Middle frontal gyrus (tissue), 1 donor: ENCODE measurements around the gene GPR32.
"Not testable (repeated sequence)": the region's sequence is repeated elsewhere in the genome, so short reads cannot be mapped to it uniquely, and the experiment has no call there.

ENCODE experiments used
- DNase-seq: peaks from one replicate; pipeline ENCODE4 v3.0.0-alpha.2; 2015; ENCODE audit warnings: low spot score; ENCODE audit errors: extremely low spot score

Gene GPR32

DNA sequence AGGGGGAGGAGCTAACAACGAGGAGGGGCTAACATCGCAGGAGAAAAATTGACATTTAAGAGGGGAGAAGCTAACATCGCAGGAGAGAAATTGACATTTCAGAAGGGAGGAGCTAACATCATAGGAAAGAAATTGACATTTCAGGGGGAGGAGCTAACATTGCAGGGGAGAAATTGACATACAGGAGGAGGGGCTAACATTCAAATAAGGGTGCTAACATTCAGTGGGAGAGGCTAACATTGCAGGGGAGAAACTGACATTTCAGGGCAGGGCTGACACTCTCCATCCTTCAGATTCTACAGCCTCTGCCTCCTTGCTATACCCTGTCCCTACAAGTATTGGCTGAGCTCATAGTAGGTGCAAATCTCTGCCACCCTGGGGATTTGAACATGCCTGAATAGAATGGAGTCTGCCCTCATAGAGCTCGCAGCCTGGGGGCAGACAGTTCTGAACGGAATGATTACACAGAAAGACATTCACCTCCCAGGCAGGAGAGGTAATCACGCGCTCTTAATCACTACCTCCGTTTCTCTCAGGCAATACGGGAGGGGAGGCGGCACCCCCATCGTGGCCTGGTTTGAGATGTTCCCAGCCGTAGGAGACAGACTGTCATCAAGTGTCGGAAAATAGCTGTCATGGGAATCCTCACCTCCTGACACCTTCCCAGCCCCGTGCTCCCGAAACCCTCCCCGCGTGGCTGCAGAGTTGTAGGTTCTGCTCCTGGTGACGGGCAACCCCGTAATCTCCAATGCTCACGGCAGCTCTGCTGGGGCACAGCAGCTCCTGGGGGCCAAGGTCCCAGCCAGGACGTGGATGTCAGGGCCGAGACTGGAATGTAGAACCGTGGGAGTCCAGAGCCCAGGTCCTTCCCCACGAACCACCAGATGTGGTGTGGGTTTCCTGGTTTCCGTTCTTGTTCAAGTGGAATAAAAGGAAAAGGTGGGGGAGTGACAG, 9.5 kb downstream of the GPR32 start:
- DNase-seq: no peak

DNA sequence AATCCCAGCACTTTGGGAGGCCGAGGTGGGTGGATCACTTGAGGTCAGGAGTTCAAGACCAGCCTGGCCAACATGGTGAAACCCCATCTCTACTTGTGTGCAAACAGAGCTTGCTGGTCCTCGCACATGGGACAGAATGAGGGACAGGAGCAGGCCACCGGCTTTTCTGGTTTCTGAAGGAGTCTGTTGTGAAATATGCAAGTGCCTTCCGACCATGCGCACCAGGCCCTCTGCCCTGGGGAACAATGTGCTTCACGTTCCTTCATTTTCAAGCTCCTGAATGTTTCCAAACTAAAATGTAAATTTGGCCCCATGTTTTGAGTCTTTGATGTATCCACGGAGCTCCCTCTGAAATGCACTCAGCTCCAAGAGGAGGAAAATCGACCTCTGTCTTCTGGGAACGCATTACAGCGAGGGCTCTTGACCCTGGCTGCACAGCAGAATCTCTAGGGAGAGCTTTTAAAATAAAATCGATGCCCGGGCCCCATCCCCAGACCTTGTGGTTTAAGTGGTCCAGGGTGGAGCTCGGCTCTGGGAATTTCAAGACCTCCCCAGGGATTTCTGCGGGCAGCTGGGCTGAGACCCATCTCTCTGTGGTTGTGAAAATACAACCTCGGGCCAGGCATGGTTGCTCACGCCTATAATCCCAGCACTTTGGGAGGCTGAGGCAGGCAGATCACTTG, 10.6 kb downstream of the GPR32 start:
- DNase-seq: no peak

DNA sequence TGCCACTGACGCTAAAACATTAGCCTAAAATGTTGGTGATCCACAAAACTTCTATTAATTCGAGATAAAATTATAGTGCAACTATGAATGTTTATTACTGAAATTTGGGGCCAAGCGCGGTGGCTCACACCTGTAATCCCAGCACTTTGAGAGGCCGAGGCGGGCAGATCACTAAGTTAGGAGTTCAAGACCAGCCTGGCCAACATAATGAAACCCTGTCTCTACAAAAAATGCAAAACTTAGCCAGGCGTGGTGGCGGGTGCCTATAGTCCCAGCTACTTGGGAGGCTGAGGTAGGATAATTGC, 13.5 kb downstream of the GPR32 start:
- DNase-seq: not testable (repeated sequence)

DNA sequence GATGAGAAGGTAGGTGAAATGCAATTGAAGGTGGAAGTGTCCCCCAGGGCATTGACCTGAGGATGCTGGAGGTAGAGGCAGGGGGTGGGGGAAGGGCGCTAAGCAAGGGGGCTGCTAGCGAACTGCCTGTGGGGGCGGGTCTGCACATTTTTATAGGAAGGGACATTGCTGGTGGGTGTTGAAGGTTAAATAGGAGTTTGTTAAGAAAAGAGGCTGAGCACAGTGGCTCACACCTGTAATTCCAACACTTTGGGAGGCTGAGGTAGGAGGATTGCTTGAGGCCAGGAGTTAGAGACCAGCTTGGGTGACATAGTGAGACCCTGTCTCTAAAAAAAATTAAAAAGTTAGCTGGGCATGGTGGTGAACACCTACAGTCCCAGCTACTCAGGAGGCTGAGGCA, 14.4 kb downstream of the GPR32 start:
- no peak for DNase-seq

GRCh38 chr19:50785329-50785728, 15.1 kb downstream of the GPR32 start:
- no peak for DNase-seq

DNA sequence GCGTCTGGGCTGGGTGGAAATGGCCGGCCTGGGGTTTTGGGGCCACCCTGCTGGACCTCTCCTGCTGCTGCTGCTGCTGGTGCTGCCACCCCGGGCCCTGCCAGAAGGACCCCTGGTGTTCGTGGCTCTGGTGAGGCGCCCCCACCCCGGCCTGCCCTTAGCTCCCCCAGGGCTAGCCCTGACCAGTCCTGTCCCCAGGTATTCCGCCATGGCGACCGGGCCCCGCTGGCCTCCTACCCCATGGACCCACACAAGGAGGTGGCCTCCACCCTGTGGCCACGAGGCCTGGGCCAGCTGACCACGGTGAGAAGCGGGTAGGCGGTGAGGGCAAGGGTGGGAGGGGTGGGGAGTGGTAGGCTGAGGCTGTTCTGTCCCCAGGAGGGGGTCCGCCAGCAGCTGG, 20.1 kb downstream of the GPR32 start, which contains the start of gene ACP4:
ACP4 (plus strand) TSS at position 20 of the 400 bp plus-strand sequence; CDS start at position 20, 0 bp downstream.
- DNase-seq: no peak

DNA sequence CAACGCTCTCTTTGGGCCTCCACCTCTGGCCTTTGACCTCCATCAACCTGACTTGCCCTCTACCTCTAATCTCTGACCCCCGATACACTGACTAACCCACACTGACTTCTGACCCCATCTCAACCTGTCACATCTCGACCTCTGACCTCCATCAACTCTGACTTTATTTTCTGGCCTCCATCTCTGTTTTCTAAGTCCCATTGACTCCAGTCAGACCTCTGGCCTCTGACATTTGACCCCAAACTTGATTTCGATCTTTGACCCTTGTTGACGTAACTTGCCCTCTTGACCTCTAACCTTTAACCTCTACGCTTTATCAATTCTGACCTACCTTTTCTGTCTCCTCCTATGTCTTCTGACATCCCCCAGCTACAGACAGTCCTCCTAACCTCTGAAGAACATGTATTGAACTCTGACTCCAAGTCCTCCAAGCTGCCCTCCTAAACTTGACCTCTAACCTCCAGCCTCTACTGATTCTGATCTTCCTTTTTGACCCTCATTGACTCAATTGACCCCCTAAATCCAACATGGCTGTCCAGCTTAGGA, 20.7 kb downstream of the GPR32 start:
- DNase-seq: no peak

- DNase-seq: no peak
Measured at GRCh38 chr19:50791594-50792271, 21.5 kb downstream of the GPR32 start.

DNA sequence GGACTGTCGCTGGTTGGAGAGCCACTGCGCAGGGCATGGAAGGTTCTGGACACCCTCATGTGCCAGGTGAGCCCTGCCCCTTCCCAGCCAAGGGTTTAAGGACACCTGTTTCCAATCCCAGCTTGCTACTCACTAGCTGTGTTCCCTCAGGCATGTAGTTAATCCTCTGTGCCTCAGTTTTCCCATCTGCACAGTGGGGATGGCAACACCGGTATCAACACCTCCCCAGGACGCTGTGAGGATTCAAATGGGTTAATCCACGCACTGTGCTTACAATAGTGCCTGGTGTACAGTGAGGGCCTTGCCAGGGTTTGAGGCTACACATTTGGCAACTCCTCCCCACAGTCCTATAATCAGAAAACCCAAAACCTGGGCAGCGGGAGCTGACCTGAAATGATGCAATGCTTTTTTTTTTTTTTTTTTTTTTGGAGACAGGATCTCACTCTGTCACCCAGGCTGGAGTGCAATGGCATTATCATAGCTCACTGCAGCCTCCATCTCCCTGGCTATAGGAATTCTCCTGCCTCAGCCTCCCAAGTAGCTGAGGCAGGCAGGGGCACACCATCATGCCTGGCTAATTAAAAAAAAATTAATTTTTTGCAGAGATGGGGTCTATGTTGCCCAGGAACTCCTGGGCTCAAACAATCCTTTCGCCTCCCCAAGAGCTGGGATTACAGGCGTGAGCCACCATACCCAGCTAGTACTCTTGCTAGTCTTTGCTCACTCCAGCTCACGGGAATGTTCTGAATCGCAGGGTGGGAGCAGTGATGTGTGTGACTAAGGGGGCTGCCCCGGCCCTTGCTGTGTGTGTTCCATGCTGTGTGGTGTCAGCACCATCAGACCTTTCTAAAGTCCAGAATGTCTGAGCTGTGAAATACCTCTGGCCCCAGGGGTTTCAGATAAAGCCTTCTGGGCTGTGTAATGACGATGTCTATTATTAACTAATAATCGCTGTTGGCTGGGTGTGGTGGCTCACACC, 22.3 kb downstream of the GPR32 start:
- DNase-seq: no peak

GRCh38 chr19:50793558-50794065, 23.3 kb downstream of the GPR32 start:
- DNase-seq: no peak

DNA sequence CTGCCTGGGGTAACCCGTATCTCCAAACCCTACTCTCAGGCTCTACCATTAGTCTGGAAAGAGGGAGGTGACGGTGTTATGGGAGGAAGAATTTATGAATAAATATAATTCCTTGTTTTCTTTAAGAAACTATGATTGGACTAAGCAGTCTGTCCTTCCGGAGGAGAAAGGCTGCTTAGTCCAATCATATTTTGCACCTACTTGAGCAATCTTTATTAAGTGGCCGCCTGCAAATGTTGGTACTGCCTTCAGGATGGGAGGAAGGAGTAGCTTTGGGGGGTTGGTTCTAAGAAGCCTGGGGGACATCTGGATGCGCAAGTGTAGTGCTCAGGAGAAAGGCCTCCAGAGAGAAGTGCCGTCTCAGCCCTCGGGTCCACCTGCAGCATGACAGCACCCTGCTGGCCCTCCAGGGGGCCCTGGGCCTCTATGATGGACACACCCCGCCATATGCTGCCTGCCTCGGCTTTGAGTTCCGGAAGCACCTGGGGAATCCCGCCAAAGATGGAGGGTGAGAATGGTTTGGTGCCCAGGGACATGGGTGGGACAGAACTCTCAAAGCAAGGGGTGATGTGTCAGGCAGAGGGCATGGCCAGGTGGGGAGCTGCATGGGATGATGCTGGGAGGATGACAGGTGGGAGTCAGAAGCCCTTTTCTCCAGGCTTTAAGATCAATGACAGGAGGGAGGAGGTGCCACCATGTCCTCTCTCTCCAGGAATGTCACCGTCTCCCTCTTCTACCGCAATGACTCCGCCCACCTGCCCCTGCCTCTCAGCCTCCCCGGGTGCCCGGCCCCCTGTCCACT, 24.0 kb downstream of the GPR32 start:
- DNase-seq: no peak

GRCh38 chr19:50794876-50795663, 24.8 kb downstream of the GPR32 start:
- DNase-seq: no peak

DNA sequence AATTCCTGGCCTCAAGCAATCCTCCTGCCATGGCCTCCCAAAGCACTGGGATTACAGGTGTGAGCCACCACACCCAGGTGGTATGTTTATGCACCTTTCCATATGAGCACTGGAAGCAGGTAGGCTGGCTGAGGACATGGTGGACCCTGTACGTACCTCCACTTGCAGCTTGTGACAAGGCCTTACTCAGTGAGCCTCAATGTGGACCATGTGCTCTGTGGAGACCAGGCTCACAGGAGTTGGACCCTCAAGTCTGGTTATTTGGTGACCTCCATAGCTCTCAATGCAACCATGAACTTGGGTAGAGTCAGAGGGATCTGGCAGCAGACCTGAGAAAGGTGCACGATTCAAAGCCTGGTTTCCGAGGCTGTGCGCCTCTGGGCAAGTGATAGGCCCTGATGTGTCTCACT, 25.4 kb downstream of the GPR32 start:
- no peak for DNase-seq

GRCh38 chr19:50796128-50796633, 25.9 kb downstream of the GPR32 start:
- DNase-seq: no peak

- DNase-seq: no peak
Measured at GRCh38 chr19:50796634-50797428, 26.6 kb downstream of the GPR32 start.

DNA sequence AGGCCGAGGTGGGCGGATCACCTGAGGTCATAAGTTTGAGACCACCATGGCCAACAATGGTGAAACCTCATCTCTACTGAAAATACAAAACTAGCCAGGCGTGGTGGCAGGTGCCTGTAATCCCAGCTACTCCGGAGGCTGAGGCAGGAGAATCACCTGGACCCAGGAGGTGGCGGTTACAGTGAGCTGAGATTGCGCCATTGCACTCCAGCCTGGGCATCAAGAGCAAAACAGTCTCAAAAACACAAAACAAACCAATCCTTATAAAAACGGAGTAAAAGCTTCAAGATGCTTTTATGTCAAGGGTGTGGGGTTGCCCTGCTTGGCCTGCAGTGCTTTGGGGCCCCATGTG, 27.1 kb downstream of the GPR32 start:
- DNase-seq: no peak

DNA sequence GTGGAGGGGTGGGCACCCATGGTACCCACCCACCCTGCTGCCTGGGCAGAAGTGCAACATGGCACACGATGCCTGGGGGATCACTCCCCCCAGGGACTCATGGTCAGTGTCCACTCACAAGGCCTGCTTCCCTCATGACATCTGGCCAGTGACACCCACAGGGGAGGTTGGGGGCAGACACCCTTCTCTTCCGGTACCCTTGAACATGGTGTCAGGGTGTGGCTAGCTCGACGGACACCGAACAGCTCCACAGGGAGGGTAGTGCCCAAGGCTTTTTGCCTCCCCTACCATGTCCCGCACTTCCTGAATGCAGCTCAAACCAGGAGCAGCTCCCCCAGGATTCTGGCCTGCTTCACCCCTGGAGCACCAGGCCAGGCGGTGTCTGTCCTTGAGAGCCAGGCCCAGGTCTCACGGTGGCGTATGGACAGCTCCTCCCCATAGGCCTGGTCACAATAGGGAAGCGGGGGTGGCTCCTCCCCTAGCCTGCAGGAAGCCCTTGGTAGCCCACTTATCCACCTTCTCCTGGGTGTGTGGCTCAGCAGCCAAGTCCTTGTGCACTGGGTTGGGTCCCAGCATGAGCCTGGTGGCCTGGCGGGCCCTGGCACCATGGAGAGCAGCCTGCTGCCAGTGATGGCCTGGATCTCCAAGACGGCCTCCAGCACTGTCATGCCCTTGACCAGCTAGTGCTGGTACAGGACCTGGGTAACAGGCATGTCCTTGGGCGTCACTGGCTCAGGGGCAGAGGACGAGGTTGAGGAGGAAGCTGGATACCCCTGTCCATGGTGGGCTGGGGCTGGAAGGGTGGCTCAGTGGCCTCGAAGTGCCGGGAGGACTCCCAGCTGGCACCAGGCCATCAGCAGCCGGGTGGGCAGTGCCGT, 27.8 kb downstream of the GPR32 start:
- no peak for DNase-seq
